ENCODE measurements around the gene PRXL2B.

The PRXL2B gene

DNA sequence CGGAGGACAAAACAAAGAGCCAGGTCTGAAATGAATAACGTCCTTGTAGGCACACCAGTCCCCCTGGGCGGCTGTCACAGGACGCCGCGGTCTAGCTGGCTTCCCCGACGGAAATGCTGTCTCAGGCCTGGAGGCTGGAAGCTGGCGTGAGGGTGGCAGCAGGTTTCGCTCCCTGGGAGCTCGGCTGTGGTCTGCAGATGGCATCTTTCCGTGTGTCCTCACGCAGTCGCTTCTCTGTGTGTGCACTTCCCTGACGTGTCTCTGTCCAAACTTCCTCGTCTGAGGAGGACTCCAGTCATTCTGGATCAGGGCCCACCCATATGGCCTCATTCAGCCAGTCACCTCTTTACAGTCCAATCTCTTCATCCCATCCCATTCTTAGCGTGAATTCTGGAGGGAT is 16.2 kb upstream of the PRXL2B start:
- Histone ChIP-seq H2AFZ (ENCODE audit: low read depth, low read length) (no peak overlapping the region), H4K8ac (ENCODE audit: low read length) (no peak overlapping the region), H3K4ac (ENCODE audit: low read depth in 1 of 2, low read length in 2 of 2) (no peak overlapping the region), H3K4me2 (ENCODE audit: low read length, poor library complexity, severe bottlenecking) (no peak overlapping the region), H2BK12ac (ENCODE audit: low read length in 2 of 2) (no peak overlapping the region), H3K23ac (ENCODE audit: low read length in 2 of 2) (no peak overlapping the region), H3K14ac (ENCODE audit: low read length in 2 of 2) (no peak overlapping the region), H3K4me3 (ENCODE audit: insufficient read depth in 1 of 2, low read depth in 1 of 2, low read length in 2 of 2) (no peak overlapping the region), H2BK15ac (ENCODE audit: low read depth, poor library complexity, severe bottlenecking) (no peak overlapping the region), H4K91ac (ENCODE audit: low read length) (no peak overlapping the region), H3K9me3 (ENCODE audit: control insufficient read depth, low read length) (peaks cover 6% of the 10 kb centered on the region), H3K36me3 (ENCODE audit: control insufficient read depth in 1 of 2, insufficient read depth in 2 of 2, low read depth in 1 of 2, low read length in 2 of 2) (no peaks in the 10 kb centered on the region), H2AK5ac (ENCODE audit: low read length, severe bottlenecking) (no peak overlapping the region), H3K4me1 (ENCODE audit: control insufficient read depth, insufficient read depth, low read depth, low read length) (peaks cover 9% of the 10 kb centered on the region), H2BK5ac (ENCODE audit: low read depth, low read length, poor library complexity, severe bottlenecking) (no peak overlapping the region), H3K9ac (ENCODE audit: low read length) (no peak overlapping the region), H3K27me3 (ENCODE audit: control insufficient read depth in 1 of 2, insufficient read depth in 1 of 2, low read length in 2 of 2) (peaks cover 5 to 39% of the 10 kb centered on the region in 2 experiments), H2BK120ac (ENCODE audit: low read depth, low read length) (no peak overlapping the region), H3K79me1 (replicated peaks; ENCODE audit: low read length, poor library complexity, severe bottlenecking) (no peaks in the 10 kb centered on the region), H3K27ac (ENCODE audit: low read length, poor library complexity, severe bottlenecking) (no peak overlapping the region), H3K18ac (ENCODE audit: low read depth in 1 of 2, low read length in 2 of 2) (no peak overlapping the region)
- 91% methylated on average over 17 of the region's 17 CpGs for WGBS
- no peak for DNase-seq

DNA sequence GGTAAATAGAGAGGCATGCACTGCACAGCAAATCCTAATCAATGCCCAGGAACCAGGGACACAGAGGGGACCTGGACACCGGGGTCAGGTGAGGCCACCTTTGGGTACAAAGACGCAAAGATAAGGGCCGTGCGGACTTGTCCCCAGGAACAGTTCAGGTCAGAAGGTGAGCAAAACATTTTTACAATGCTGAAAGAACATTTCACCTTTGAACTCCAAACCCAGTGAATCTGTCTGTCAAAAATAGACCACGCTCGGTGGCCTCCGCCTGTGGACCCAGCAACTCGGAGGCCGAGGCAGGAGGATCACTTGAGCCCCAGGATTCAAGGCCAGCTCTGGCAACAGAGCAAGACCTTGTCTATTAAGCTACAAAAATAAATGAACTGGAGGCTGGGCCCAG is 15.2 kb upstream of the PRXL2B start:
- 89% methylated on average over 9 of the region's 9 CpGs for WGBS
- Histone ChIP-seq H2AK5ac (ENCODE audit: low read length, severe bottlenecking) (no peak overlapping the region), H2BK12ac (ENCODE audit: low read length in 2 of 2) (no peak overlapping the region), H4K91ac (ENCODE audit: low read length) (no peak overlapping the region), H3K79me1 (replicated peaks; ENCODE audit: low read length, poor library complexity, severe bottlenecking) (no peaks in the 10 kb centered on the region), H3K4me3 (ENCODE audit: insufficient read depth in 1 of 2, low read depth in 1 of 2, low read length in 2 of 2) (no peak overlapping the region), H3K14ac (ENCODE audit: low read length in 2 of 2) (no peak overlapping the region), H3K27me3 (ENCODE audit: control insufficient read depth in 1 of 2, insufficient read depth in 1 of 2, low read length in 2 of 2) (peaks cover 5 to 29% of the 10 kb centered on the region in 2 experiments), H3K9ac (ENCODE audit: low read length) (no peak overlapping the region), H3K4ac (ENCODE audit: low read depth in 1 of 2, low read length in 2 of 2) (no peak overlapping the region), H3K36me3 (ENCODE audit: control insufficient read depth in 1 of 2, insufficient read depth in 2 of 2, low read depth in 1 of 2, low read length in 2 of 2) (no peaks in the 10 kb centered on the region), H2AFZ (ENCODE audit: low read depth, low read length) (no peak overlapping the region), H2BK15ac (ENCODE audit: low read depth, poor library complexity, severe bottlenecking) (no peak overlapping the region), H3K27ac (ENCODE audit: low read length, poor library complexity, severe bottlenecking) (no peak overlapping the region), H2BK120ac (ENCODE audit: low read depth, low read length) (no peak overlapping the region), H3K18ac (ENCODE audit: low read depth in 1 of 2, low read length in 2 of 2) (no peak overlapping the region), H4K8ac (ENCODE audit: low read length) (no peak overlapping the region), H3K23ac (ENCODE audit: low read length in 2 of 2) (no peak overlapping the region), H3K9me3 (ENCODE audit: control insufficient read depth, low read length) (peaks cover 6% of the 10 kb centered on the region), H3K4me1 (ENCODE audit: control insufficient read depth, insufficient read depth, low read depth, low read length) (peaks cover 6% of the 10 kb centered on the region), H2BK5ac (ENCODE audit: low read depth, low read length, poor library complexity, severe bottlenecking) (no peak overlapping the region), H3K4me2 (ENCODE audit: low read length, poor library complexity, severe bottlenecking) (no peak overlapping the region)
- no peak for DNase-seq

DNA sequence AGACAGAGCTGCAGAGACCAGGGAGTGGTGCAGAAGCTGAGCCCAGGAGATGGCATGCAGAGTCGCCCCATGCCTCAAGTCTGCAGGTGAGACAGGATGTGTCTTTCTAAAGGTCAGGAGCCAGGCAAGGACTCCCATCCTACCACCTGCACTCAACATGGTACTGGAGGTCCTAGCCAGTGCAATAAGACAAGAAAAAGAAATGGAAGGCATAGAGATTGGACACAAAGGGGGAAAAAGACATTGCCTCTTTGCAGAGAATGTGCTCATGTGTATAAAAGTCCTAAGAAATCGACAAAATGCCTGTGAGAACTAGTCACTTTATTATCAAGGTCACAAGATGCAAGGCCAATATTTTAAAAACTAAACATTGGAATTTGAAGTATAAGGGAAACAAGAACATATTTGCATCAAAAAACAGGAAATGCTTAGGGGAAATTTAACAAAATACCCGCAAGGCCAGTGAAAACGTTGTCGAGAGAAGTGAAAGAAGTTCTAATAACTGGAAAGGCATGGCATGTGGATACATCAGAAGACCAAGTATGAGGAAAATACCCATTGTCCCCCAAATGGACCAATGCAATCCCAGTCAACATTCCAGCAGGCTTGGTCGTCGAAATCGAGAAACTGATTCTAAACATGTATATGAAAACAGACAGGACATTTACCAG is 13.2 kb upstream of the PRXL2B start:
- Histone ChIP-seq H4K91ac (ENCODE audit: low read length) (no peak overlapping the region), H3K27ac (ENCODE audit: low read length, poor library complexity, severe bottlenecking) (no peak overlapping the region), H3K4me3 (ENCODE audit: insufficient read depth in 1 of 2, low read depth in 1 of 2, low read length in 2 of 2) (no peak overlapping the region), H3K27me3 (ENCODE audit: control insufficient read depth in 1 of 2, insufficient read depth in 1 of 2, low read length in 2 of 2) (peaks cover 5 to 20% of the 10 kb centered on the region in 2 experiments), H3K4me2 (ENCODE audit: low read length, poor library complexity, severe bottlenecking) (no peak overlapping the region), H3K4ac (ENCODE audit: low read depth in 1 of 2, low read length in 2 of 2) (no peak overlapping the region), H3K14ac (ENCODE audit: low read length in 2 of 2) (no peak overlapping the region), H3K23ac (ENCODE audit: low read length in 2 of 2) (no peak overlapping the region), H2BK15ac (ENCODE audit: low read depth, poor library complexity, severe bottlenecking) (no peak overlapping the region), H2AK5ac (ENCODE audit: low read length, severe bottlenecking) (no peak overlapping the region), H2BK12ac (ENCODE audit: low read length in 2 of 2) (no peak overlapping the region), H4K8ac (ENCODE audit: low read length) (no peak overlapping the region), H3K36me3 (ENCODE audit: control insufficient read depth in 1 of 2, insufficient read depth in 2 of 2, low read depth in 1 of 2, low read length in 2 of 2) (no peaks in the 10 kb centered on the region), H3K18ac (ENCODE audit: low read depth in 1 of 2, low read length in 2 of 2) (no peak overlapping the region), H2BK5ac (ENCODE audit: low read depth, low read length, poor library complexity, severe bottlenecking) (no peak overlapping the region), H2AFZ (ENCODE audit: low read depth, low read length) (no peak overlapping the region), H2BK120ac (ENCODE audit: low read depth, low read length) (no peak overlapping the region), H3K79me1 (replicated peaks; ENCODE audit: low read length, poor library complexity, severe bottlenecking) (no peaks in the 10 kb centered on the region), H3K4me1 (ENCODE audit: control insufficient read depth, insufficient read depth, low read depth, low read length) (peaks cover 6% of the 10 kb centered on the region), H3K9ac (ENCODE audit: low read length) (no peak overlapping the region), H3K9me3 (ENCODE audit: control insufficient read depth, low read length) (peaks cover 6% of the 10 kb centered on the region)
- no peak for DNase-seq
- WGBS = 91% methylated on average over 7 of the region's 8 CpGs

DNA sequence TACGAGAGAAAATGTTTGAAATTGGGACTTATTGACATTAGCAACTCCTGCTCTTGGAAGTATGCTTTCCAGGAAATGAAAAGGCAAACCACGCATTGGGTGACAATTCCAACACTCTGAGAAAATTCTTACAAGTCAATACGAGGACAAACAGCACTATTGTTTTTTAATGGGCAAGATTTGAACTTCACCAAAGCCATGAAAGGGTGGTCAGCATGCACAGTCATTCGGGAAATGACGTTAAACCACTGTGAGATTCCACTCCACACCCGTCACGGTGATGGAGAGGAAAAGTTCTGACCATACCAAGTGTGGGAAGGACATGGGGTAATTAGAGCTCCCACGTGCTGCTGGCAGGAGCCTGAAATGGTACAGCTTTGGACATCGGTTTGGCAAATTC is 12.2 kb upstream of the PRXL2B start:
- Histone ChIP-seq H3K79me1 (replicated peaks; ENCODE audit: low read length, poor library complexity, severe bottlenecking) (no peaks in the 10 kb centered on the region), H2BK120ac (ENCODE audit: low read depth, low read length) (no peak overlapping the region), H4K8ac (ENCODE audit: low read length) (no peak overlapping the region), H2BK15ac (ENCODE audit: low read depth, poor library complexity, severe bottlenecking) (no peak overlapping the region), H4K91ac (ENCODE audit: low read length) (no peak overlapping the region), H3K4me3 (ENCODE audit: insufficient read depth in 1 of 2, low read depth in 1 of 2, low read length in 2 of 2) (no peak overlapping the region), H2BK12ac (ENCODE audit: low read length in 2 of 2) (no peak overlapping the region), H3K9ac (ENCODE audit: low read length) (no peak overlapping the region), H3K36me3 (ENCODE audit: control insufficient read depth in 1 of 2, insufficient read depth in 2 of 2, low read depth in 1 of 2, low read length in 2 of 2) (no peaks in the 10 kb centered on the region), H3K4me2 (ENCODE audit: low read length, poor library complexity, severe bottlenecking) (no peak overlapping the region), H3K18ac (ENCODE audit: low read depth in 1 of 2, low read length in 2 of 2) (no peak overlapping the region), H3K4ac (ENCODE audit: low read depth in 1 of 2, low read length in 2 of 2) (no peak overlapping the region), H3K27ac (ENCODE audit: low read length, poor library complexity, severe bottlenecking) (no peak overlapping the region), H2BK5ac (ENCODE audit: low read depth, low read length, poor library complexity, severe bottlenecking) (no peak overlapping the region), H3K27me3 (ENCODE audit: control insufficient read depth in 1 of 2, insufficient read depth in 1 of 2, low read length in 2 of 2) (peaks cover 5 to 16% of the 10 kb centered on the region in 2 experiments), H2AFZ (ENCODE audit: low read depth, low read length) (no peak overlapping the region), H3K9me3 (ENCODE audit: control insufficient read depth, low read length) (peaks cover 6% of the 10 kb centered on the region), H3K4me1 (ENCODE audit: control insufficient read depth, insufficient read depth, low read depth, low read length) (peaks cover 7% of the 10 kb centered on the region), H3K23ac (ENCODE audit: low read length in 2 of 2) (no peak overlapping the region), H3K14ac (ENCODE audit: low read length in 2 of 2) (no peak overlapping the region), H2AK5ac (ENCODE audit: low read length, severe bottlenecking) (no peak overlapping the region)
- 82% methylated on average over 8 of the region's 9 CpGs for WGBS
- no peak for DNase-seq

All from mesenchymal stem cell (in vitro differentiated cells and primary cell).